Renal cortex interstitium (tissue), 15 donors: Measurements from ENCODE around the gene ELOA2. TPM values are rescaled to one million over a fixed set of nuclear protein-coding genes. Genes with fewer than 3 reads are reported as not detected.
"Not testable (repeated sequence)": the region's sequence is repeated elsewhere in the genome, so short reads cannot be mapped to it uniquely, and the experiment has no call there.

Experiments
- DNase-seq, 11 donors: peaks; one replicate each; pipeline ENCODE4 v3.0.0-alpha.2; 2013; ENCODE audit warnings: low read depth in 9 of 11, low spot score in 4 of 11; ENCODE audit errors: extremely low read depth in 1 of 11
- long read RNA-seq, 16 experiments: transcript quantifications; one replicate each; lab custom pipeline, GENCODE V29; 2026
- polyA plus RNA-seq, 3 donors: library from polyadenylated mRNA; unstranded; fragments of 120-200 nt; gene quantifications; one replicate each; pipeline ENCODE4 v1.2.1, GENCODE V29; 2013; ENCODE audit not compliant: insufficient read length in 3 of 3

Gene ELOA2
- not detected for polyA plus RNA-seq
- long read RNA-seq, donor 1: 0 reads
- long read RNA-seq, donor 2: 0 reads
- long read RNA-seq, donor 3: 0 reads
- long read RNA-seq, donor 4: 0 reads
- long read RNA-seq, donor 5: 0 reads
- long read RNA-seq, donor 6: 0 reads
- long read RNA-seq, donor 7: 0 reads
- long read RNA-seq, donor 8: 0 reads
- long read RNA-seq, donor 9: 0 reads
- long read RNA-seq, donor 10: 0 reads
- long read RNA-seq, donor 11: 0 reads
- long read RNA-seq, donor 12: 0 reads
- long read RNA-seq, donor 13: 0 reads
- long read RNA-seq, donor 14: 0 reads
- long read RNA-seq, donor 15: 0 reads
- long read RNA-seq, donor 16, partial matches to known transcripts: 0 of 1 reads
- long read RNA-seq, donor 16, other reads (novel, unspliced or antisense): 0 of 1 reads

- DNase-seq: no peak
Observed at GRCh38 chr18:47035156-47035671, at the start of gene ELOA2. TSS of gene ELOA2 (minus strand) at chr18:47035621. CDS start at chr18:47035264, 357 bp downstream.

DNA sequence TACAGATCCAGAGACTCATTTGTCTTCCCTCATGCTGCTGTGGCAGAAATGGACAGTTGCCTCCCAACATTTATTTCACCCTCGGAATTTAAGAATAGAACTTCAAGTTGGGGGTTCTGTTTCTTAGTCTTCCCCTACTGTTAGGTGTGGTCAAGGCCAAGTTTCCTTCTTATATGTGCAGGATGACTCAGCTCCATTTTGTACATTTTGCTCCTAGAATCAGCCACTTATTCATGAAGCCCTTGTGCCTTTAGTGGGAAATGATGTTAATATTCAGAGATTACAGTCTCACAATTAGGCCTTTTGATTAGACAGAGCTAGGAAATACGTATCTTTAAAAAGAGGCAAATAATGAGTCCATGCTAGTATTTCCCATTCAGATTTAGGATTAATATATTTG is 46.2 kb upstream of the ELOA2 start:
- no peak for DNase-seq

DNA sequence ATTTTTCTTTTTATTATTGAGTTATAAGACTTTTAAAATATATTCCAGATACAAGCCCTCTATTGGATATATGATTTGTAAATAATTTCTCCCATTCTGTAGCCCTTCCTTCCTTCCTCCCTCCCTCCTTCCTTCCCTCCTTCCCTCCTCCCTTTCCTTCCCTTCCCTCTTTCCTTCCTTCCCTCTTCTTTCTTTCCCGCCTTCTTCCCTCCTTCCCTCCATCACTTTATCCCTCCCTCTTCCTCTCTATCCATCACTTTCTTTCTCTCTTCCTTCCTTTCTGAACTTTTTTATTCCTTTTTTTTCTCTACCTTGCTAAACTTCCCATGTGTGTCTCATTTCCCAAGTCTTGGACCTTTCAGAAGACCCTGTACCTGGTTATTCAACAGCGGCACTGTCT is 45.5 kb upstream of the ELOA2 start:
- no peak for DNase-seq

DNA sequence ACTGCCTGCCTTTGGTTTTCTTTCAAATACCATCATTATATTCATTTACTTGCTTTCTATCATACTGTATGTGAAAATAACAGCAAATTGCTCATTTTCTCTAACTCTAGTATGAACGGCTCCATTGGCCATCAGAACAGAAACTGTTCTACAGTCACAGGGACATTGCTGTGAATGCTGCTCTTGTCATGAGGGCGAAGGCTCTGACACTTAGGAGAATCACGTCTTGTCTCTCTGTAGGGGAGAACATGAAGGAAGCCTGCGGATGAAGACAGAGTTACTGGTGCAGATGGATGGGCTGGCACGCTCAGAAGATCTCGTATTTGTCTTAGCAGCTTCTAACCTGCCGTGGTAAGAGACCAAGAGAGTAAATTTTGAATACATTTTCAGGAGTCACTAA is 41.7 kb upstream of the ELOA2 start:
- DNase-seq: no peak

- DNase-seq: no peak
Observed at GRCh38 chr18:47075098-47075883, 39.9 kb upstream of the ELOA2 start.

DNA sequence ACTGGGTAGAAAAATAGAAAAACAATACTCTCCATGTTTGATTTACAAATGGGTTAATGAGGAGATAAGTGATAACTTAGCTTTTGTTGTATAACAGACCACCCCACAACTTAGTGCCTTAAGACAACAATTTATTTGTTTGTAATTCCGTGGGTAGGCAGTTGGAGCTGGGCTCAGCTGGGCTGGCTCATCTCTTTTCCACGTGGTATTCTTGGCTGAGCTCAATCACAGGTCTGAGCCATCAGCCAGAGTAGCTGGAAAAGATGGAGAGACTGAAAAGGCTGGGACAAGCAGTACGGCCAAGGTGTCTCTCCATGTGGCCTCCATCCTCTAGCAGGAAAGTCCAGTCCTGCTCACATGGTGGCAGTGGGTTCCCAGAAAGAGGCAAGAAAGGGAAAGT is 32.2 kb upstream of the ELOA2 start:
- no peak for DNase-seq

DNA sequence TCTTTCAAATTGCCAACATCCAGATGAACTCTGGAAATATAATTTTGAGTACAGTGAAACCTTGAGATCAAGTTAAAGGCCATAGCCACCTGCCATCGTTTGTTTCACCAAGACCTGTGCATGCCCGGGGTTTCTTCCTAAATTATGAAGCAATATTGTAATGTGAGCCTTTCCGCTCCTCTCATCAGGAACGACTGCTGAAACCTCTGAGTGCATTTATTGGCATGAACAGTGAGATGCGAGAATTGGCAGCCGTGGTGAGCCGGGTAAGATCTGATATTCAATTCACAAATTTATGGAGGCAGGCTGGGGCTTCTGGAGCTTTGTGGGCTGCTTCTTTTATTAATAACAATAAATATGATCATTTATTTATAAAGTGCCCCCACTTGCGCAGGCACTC is 27.7 kb upstream of the ELOA2 start:
- DNase-seq: no peak

DNA sequence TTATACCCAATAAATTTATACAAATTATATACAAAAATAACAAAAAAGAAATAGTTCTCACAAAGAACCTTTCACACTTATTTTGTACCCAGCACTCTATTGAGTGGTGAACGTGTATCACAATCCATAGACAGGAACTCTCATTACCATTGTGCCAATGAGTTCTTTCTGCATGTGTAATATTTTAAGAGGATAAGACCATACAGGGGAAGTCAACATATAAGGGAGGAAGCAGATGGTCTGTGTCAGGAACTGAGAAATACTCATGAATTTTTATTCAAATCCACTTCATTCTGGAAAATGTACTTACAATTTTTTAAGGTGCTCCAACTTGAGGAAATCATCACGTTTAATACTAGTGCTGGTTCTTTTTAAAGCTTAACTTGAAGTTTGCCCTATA is 27.1 kb upstream of the ELOA2 start:
- DNase-seq: no peak

- DNase-seq: no peak
Observed at GRCh38 chr18:47054369-47054768, 18.9 kb upstream of the ELOA2 start.

GRCh38 chr18:47050468-47050867 is 15.0 kb upstream of the ELOA2 start:
- peak in 5 of 11 donors; percentile 12 to 25 (median 21) for DNase-seq

- DNase-seq: no peak
Observed at GRCh38 chr18:47040982-47041381, 5.6 kb upstream of the ELOA2 start.

DNA sequence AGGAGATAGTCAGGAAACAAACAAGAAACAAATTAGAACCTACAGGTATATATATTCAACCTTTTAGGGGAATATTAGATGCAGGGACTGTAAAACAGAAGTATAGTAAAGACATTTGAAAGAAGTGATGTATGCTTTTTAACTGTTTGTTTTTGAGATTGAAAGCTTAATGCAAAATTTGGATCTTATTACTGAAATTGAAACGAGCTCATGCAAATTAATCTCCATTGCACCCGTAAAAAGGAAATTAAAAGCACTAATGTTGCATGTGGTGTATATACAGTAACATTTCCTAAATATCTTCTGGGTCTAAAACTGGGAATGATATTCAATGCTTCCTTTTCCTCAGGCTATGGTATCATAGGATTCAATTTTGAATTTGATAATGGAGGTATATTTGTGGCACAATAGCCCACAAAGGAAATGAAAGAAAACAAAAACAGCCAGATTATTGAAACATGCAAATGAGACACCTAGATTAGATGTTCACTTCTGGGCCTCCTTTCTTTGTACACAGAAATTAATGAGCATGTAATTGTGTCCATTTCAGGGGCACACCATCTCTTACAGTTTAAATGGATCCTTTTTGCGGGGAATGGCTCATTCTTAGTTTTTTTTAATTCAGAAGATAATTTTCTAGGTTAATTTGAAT is 1.6 kb upstream of the ELOA2 start:
- no peak for DNase-seq

- DNase-seq: peak in 1 of 11 donors; percentile 11
Observed at GRCh38 chr18:47036298-47036874, 965 bp upstream of the ELOA2 start.

- DNase-seq: not testable (repeated sequence)
Observed at GRCh38 chr18:47034591-47034990, 830 bp downstream of the ELOA2 start.

GRCh38 chr18:47032945-47033344 is 2.5 kb downstream of the ELOA2 start:
- no peak for DNase-seq

DNA sequence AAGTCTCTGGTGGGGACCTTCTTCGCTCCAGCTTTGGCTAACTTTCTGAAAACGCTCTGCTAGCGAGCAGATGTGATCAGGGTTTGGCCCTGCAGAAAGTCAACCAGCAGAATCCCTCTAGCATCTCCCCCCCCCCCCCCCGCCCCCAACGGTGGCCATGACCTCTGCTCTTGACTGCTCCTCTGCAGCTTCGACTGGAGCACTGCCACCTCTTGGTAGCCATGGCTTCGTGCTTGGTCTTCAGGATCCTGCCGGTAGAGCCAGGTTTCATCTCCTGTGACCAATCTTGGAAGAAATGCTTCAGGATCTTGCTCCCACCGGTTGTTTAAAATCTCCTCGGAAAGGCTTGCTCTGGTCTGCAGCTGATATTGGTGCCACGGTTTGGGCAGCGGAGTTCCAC is 4.5 kb downstream of the ELOA2 start:
- not testable (repeated sequence) for DNase-seq

- not testable (repeated sequence) for DNase-seq
Observed at GRCh38 chr18:47029684-47030353, 5.6 kb downstream of the ELOA2 start.

GRCh38 chr18:47028738-47029137 is 6.7 kb downstream of the ELOA2 start:
- not testable (repeated sequence) for DNase-seq
